ENCODE data around the gene ERC2.

ERC2 gene

GRCh38 chr3:56365905-56366640 is 102.2 kb downstream of the ERC2 start:
- DNase-seq, result no peak

DNA sequence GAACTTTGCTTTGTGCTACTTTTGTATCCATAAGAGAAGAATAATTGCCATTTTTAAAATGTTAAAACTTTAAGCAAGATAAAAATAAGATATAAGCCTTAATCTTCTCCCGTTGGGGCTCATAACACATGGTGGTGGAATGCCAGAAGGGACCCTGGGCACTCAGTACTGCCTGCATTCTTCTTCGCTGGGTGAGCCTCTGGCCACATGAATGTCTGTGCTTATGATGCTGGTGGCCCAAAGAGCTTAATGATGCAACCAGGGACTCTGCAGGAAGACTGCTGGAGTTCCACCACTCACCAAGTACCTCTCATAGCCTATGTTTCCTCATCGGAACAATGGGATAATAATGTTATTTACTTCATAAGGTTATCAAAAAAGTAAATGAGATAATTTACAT is 103.6 kb downstream of the ERC2 start:
- no peak for DNase-seq

GRCh38 chr3:56363720-56364119 is 104.5 kb downstream of the ERC2 start:
- no peak for DNase-seq

DNA sequence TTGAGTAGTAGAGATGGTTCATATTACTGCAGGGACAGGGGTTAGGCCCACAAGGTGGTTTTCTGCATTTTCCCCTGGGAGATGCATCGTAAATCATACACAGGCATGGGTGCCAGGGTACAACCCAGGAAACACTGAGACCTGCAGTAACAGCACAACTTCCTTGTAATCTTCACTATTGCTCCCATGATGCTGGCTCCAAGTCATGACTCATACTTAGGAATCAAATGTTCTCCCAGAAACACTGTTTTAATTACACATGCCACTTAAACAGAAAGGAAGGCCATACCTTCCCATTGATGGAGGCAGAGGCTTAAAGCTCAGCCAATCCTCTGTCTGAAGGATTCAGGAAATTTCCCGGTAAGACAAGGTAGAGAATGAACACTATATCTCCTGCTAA is 106.5 kb downstream of the ERC2 start:
- DNase-seq, result no peak

- DNase-seq, result no peak
Measured at GRCh38 chr3:56357266-56357665, 111.0 kb downstream of the ERC2 start.

DNA sequence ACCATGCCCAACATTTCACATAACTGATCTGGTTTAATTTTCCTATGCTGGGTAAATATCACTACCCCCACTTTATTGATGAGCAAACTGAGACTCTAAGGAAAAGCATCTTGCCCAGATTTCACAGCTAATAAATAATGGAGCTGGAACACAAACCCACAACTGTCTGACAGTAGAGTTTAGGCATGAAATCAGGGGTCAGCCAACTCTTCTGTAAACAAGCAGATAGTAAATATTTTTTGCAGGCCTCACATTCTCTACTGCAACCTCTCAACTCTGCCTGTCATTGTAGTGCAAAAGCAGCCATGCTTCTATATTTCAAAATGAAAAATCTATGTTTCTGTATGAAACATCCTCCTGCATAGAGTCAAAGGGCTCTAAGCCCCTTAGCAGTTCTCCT is 111.5 kb downstream of the ERC2 start:
- DNase-seq, result no peak

- no peak for DNase-seq
Measured at GRCh38 chr3:56355570-56356185, 112.6 kb downstream of the ERC2 start.

DNA sequence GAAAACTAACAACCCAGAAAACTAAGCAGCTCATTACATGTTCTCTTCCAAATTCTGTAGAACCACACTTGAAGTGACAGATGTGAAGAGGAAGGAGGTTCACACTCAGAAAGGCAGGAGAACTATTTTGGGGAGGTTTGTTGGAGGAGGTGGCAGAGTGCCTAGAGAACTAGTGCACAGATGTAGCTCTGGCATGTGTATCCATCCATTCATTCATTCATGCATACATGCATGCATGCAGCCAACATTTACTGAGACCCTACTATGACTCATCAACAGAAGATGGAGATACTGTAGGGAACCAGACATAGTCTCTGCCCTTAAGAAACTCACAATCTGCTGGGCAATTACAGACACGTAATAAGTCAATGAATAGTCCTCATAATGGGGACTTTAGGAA is 116.7 kb downstream of the ERC2 start:
- DNase-seq, result no peak

DNA sequence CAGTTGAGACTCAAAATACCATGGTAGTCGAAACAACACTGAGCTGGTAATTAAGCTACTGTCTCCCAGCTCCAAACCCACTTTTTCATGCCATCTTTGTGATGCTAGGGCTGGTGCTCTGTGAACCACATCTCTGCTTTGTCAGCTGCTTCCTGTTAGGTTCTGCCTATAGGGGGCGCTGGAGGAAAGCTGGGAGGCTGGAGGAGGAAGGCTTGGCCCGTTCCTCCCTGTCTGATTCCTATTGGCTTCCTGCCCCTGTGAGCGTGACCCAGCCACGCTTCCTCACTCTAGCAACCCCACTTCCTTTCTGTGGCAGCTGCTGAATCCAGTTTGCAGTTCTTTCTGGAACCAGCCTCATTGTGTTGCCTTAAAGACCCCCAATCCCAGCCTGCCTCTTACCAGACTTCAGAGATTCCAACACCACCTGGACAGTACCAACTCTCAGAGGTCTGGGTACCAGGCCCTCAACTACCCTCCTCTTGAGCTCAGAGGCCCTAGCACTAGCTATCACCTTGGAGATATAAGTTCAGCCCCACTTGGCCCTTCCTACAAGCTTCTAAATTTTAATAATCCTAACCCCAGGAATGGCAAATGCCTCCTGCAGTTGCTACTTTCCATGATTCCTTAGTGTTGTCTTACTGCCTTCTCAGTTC is 120.9 kb downstream of the ERC2 start:
- DNase-seq, result peak; percentile 3

GRCh38 chr3:56342475-56342874 is 125.8 kb downstream of the ERC2 start:
- no peak for DNase-seq

- no peak for DNase-seq
Measured at GRCh38 chr3:56339671-56340070, 128.6 kb downstream of the ERC2 start.

- DNase-seq, result no peak
Measured at GRCh38 chr3:56339244-56339643, 129.0 kb downstream of the ERC2 start.

DNA sequence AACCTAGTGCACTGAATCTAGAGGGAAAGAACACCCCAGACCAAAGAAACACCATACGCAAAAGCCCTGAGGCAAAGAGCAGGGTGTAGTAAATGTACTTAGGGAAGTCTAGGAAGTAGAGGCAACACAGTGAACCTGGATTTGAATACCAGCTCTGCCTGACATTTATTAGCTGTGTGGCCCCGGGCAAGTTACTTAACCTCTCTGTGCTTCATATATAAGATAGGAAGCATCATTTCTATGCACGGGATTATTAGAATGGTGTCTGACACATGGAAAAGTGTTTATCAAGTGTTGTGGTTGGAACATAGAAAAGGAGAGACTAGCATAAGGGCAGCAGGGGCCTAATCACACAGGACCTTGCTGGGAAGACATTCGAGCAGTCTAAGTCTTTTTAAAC is 132.2 kb downstream of the ERC2 start:
- no peak for DNase-seq

DNA sequence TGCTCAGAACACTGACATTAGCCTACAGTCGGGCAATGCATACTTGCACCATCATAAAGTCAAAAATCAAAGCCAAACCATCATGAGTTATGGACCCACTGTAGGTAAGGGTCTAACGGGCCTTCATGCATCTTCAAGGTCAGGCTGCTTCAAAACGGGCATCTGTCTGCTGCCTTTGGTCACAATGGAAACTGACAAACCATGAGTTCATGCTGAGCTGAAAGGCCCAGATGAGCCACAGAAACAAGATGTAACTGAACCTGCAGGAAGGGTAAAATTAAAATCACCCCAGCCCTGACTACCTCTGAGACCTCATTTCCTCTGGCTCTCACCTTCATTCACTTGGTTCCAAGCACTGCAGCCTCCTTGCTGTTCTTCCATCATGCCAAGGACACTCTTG is 143.8 kb downstream of the ERC2 start:
- DNase-seq, result no peak

DNA sequence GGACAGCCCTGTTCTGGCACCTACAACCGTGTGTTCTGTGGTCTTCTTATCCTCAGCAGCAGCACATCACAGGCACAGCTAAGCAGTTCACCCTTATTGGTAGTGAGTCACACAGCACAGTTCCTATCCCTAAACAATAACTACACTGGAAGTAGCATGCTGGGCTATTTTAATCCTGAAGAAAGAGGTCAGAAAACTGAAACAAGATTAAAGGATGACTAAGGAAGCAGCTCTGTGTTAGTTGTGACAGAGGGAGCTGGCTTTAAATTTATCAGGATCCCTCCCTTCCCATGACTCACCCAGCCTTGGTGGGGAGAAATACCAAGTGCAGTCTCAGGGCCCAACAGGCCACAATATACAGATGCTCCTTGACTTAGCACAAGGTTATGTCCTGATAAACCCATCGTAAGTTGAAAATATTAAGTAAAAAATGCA is 144.3 kb downstream of the ERC2 start:
- peak; percentile 71 for DNase-seq

DNA sequence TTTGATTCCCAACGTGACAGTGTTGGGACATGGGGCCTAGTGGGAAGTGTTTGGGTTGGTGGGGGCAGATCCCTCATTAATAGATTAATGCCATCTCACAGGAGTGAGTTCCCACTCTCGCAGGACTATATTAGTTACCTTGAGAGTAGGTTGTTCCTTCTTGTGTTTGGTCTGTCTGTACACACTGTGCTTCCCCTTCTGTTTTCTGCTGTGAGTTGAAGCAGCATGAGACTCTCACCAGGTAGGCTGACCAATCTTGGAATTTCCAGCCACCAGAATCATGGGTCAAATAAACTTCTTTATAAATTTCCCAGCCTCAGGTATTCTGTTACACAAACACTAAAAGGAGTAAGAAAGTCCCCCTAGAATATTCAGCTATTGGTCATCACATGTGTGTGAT is 145.4 kb downstream of the ERC2 start:
- no peak for DNase-seq

DNA sequence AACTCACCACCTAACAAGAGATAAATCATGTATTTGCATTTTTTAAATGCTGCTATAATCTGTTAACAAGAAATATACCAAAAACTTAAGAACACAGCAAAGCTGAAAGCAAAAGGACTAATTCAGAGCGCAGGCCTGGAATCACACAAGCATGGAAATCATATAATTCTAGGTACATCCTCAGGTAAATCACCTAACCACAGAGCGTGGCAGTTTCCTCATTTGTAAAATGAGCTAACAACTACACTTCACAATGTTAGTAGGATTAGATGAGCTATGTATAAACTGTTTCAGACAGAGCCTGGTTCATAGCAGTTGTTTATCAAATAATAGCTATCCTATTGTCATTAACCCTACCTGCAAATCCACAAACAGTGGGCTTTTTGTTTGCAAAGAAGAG is 146.4 kb downstream of the ERC2 start:
- DNase-seq, result no peak

DNA sequence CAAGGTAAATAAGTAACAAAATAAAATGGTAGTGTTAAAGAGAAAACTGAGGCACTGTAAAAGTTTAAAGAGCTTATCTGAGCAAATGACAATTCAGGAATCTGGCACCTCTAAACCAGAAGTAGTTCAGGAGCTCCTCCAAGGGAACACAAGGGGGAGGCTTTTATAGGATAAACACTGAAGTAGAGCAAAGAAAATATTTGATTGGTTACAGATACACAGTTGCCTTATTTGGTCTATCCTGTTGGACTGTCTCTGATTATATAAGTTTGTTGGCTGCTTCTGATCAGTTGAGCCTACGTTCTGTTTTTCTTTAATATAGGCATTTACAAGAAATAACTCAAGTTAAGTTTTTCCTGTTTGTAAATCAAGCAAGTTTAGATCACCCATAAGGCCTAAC is 146.9 kb downstream of the ERC2 start:
- DNase-seq, result no peak

DNA sequence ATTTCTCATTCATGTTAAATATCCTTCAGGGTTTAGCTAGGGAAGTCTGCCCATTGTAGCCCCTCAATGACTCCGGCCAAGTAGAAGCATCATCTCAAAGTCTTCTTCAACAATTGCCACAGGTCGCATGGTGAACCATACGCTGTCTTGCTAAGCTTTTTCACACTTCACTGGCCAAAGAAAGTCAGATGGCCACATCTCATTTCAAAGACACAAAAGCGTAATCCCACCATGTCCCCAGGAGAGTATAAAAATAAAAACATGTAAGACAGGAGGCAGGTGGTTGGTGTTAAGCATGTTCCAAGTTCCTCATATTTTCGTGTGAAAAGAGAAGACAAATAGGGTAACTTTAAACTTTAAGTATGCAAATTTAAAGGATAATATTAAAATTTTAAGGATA is 147.4 kb downstream of the ERC2 start:
- DNase-seq, result no peak

DNA sequence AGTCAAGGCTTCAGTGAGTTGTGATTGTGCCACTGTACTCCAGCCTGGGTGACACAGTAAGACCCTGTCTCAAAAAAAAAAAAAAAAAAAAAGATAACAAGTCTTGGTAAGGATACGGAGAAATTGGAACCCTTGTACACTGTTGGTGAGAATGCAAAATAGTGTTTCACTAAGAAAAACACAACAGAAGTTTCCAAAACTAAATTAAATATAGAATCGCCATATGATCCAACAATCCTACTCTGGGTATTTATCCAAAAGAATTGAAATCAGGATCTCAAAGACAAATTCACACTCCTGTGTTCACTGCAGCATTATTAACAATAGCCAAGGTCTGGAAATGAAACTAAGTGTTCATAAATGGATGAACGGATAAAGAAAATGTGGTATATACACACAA is 149.4 kb downstream of the ERC2 start:
- DNase-seq, result no peak

GRCh38 chr3:56316944-56317343 is 151.3 kb downstream of the ERC2 start:
- DNase-seq, result no peak

DNA sequence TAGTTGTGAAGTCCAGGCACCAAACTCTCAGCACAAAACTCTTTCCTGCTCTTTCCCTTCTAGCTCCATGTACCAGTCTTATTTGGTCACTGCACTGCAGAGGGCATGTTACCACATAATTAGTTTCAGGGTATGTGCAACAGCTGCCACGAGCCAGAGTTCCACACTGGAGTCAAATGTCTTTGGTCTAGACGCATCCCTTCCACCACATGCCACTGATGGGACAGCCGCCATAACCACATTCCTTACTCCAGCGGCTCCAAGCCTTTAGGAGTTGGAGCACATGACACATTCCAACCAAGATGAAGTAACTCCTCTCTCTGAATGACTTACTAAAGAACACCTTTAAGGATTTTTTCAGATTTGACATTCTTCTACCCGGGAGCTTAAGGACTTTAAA is 153.4 kb downstream of the ERC2 start:
- DNase-seq, result peak; percentile 76

DNA sequence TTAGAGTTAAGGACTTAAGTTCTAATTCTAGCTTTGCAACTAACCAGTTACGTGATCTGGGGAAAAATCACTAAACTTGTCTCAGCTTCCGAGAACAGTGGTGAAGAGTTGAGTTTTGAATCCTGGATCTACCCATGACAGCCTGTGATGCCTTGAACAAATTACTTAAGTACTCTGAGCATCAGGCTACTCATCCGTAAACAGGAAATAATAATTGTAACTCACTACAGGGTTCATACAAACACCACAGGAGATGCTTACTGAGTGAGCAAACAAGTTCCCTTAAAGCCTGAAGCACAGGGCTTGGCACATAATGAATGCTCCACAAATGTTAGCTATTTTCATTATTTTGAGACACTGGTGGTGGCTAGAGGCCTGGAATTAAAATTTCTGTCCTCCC is 158.8 kb downstream of the ERC2 start:
- DNase-seq, result no peak

DNA sequence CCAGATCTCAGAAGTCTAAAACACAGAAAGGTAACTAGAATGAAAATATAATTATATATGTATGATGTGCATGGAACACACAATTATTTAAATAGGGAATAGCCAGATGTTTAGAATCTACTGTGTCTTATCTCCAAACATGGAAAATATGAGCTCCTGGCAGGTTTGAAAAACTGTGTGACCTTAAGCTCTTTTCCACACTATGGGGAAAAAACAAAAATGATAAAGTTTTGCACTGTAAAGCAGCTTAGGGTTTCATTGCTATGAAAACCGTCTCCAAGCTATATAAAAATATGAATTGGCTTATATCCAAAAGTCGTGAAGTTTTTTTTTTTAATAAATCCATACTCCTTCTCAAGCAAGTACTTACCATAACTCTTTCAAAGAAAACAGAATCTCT is 159.8 kb downstream of the ERC2 start:
- DNase-seq, result no peak

GRCh38 chr3:56304069-56304468 is 164.2 kb downstream of the ERC2 start:
- DNase-seq, result no peak

All from fibroblast of upper back skin (primary cell).